GM23338 (cell line): Measurements from ENCODE around the gene PITPNC1. TPM values are rescaled to one million over a fixed set of nuclear protein-coding genes. Genes with fewer than 3 reads are reported as not detected.
A peak's percentile ranks its signal among the peaks of the same experiment; 100 is the strongest.

ENCODE experiments used
- ATAC-seq: fragments of 200-7000 bp; cut with Tn5 transposase; 3 replicates; pipeline ENCODE4 v1.9.1; 2020
- DNase-seq: peaks from one replicate; pipeline ENCODE4 v3.0.0-alpha.2; 2015; ENCODE audit warnings: low spot score
- H2AFZ ChIP-seq: fragments of 200-600 bp; sonication (generic); 2 replicates; pipeline ENCODE4 v1.8.0; 2016; ENCODE audit warnings: antibody characterized with exemption, mild to moderate bottlenecking, moderate library complexity
- H3F3A ChIP-seq: fragments of 200-600 bp; sonication (generic); replicated peaks from 2 replicates; pipeline ENCODE4 v1.8.0; 2017; ENCODE audit warnings: antibody characterized with exemption, mixed run types, low read depth
- H3K27ac ChIP-seq: fragments of 200-600 bp; sonication (generic); 2 replicates; pipeline ENCODE4 v1.6.1; 2016; ENCODE audit warnings: low read depth
- H3K27me3 ChIP-seq: fragments of 200-600 bp; sonication (generic); 2 replicates; pipeline ENCODE4 v1.8.0; 2016; ENCODE audit warnings: mild to moderate bottlenecking, mixed run types, moderate library complexity; ENCODE audit not compliant: insufficient read depth
- H3K36me3 ChIP-seq: fragments of 200-600 bp; sonication (generic); 2 replicates; pipeline ENCODE4 v1.8.0; 2016; ENCODE audit warnings: mild to moderate bottlenecking; ENCODE audit not compliant: insufficient read depth
- H3K4me1 ChIP-seq: fragments of 200-600 bp; sonication (generic); 2 replicates; pipeline ENCODE4 v1.8.0; 2016; ENCODE audit warnings: mild to moderate bottlenecking, moderate library complexity; ENCODE audit not compliant: insufficient read depth
- H3K4me2 ChIP-seq: fragments of 200-600 bp; sonication (generic); 2 replicates; pipeline ENCODE4 v1.7.1; 2017; ENCODE audit warnings: mixed run types
- H3K4me3 ChIP-seq: fragments of 200-600 bp; sonication (generic); 2 replicates; pipeline ENCODE4 v1.6.1; 2016; ENCODE audit warnings: mixed run types
- H3K79me2 ChIP-seq: fragments of 200-600 bp; sonication (generic); replicated peaks from 2 replicates; pipeline ENCODE4 v1.8.0; 2017; ENCODE audit warnings: mild to moderate bottlenecking; ENCODE audit not compliant: insufficient read depth
- H3K9me2 ChIP-seq: fragments of 200-600 bp; sonication (generic); 2 replicates; pipeline ENCODE4 v1.8.0; 2017; ENCODE audit not compliant: insufficient read depth
- H4K20me1 ChIP-seq: fragments of 200-600 bp; sonication (generic); replicated peaks from 2 replicates; pipeline ENCODE4 v1.8.0; 2017; ENCODE audit warnings: mild to moderate bottlenecking; ENCODE audit not compliant: insufficient read depth
- H3K27ac Mint-ChIP-seq: 2 replicates; pipeline ENCODE4 v1.8.0; 2020; ENCODE audit warnings: inconsistent platforms, mild to moderate bottlenecking, moderate library complexity, mixed read lengths
- H3K27me3 Mint-ChIP-seq: 3 replicates; pipeline ENCODE4 v1.8.0; 2022; ENCODE audit warnings: low read depth, mild to moderate bottlenecking, moderate library complexity, mixed read lengths, inconsistent platforms; ENCODE audit not compliant: insufficient read depth, poor library complexity
- H3K36me3 Mint-ChIP-seq: 3 replicates; pipeline ENCODE4 v1.8.0; 2021; ENCODE audit warnings: low read depth, mild to moderate bottlenecking, inconsistent platforms, moderate library complexity, mixed read lengths
- H3K4me1 Mint-ChIP-seq: 3 replicates; pipeline ENCODE4 v1.8.0; 2020; ENCODE audit warnings: mild to moderate bottlenecking, inconsistent platforms, mixed read lengths
- H3K4me3 Mint-ChIP-seq: 3 replicates; pipeline ENCODE4 v1.8.0; 2021; ENCODE audit warnings: moderate library complexity, mild to moderate bottlenecking, inconsistent platforms, mixed read lengths
- H3K9me3 Mint-ChIP-seq: 3 replicates; pipeline ENCODE4 v1.8.0; 2020; ENCODE audit warnings: moderate library complexity, mild to moderate bottlenecking, inconsistent platforms, mixed read lengths
- ETS1 ChIP-seq: IDR thresholded peaks from 2 replicates; pipeline ENCODE4 v1.6.1; 2016; ENCODE audit warnings: antibody characterized with exemption
- EZH2phosphoT487 ChIP-seq: fragments of 200-600 bp; sonication (generic); IDR thresholded peaks from one replicate; pipeline ENCODE4 v1.8.1; 2018; ENCODE audit warnings: antibody characterized with exemption; ENCODE audit not compliant: unreplicated experiment
- JUNB ChIP-seq: IDR thresholded peaks from one replicate; pipeline ENCODE4 v1.6.1; 2016; ENCODE audit warnings: antibody characterized with exemption; ENCODE audit not compliant: unreplicated experiment
- STAT1 ChIP-seq: IDR thresholded peaks from one replicate; pipeline ENCODE4 v1.6.1; 2016; ENCODE audit warnings: antibody characterized with exemption; ENCODE audit not compliant: unreplicated experiment
- ZNF114 ChIP-seq: fragments of 250-450 bp; sonication (Bioruptor Pico); IDR thresholded peaks from 2 replicates; pipeline ENCODE4 v1.5.0; 2020; ENCODE audit warnings: mild to moderate bottlenecking, moderate library complexity
- ZNF331 ChIP-seq: fragments of 250-450 bp; sonication (Bioruptor Pico); IDR thresholded peaks from 2 replicates; pipeline ENCODE4 v1.5.0; 2020; ENCODE audit warnings: low read depth, mild to moderate bottlenecking, moderate library complexity
- ZNF462 ChIP-seq: fragments of 250-450 bp; sonication (Bioruptor Pico); IDR thresholded peaks from 2 replicates; pipeline ENCODE4 v1.5.0; 2020; ENCODE audit warnings: mild to moderate bottlenecking, moderate library complexity
- polyA plus RNA-seq: library from polyadenylated mRNA; unstranded; fragments of >200 nt; fragmentation: Nextera tagmentation; extraction: Ambion mirVana; gene quantifications from 2 replicates; pipeline ENCODE4 v1.2.1, GENCODE V29; 2016
- total RNA-seq: library from RNA; depleted of rRNA; stranded (reverse); fragments of >200 nt; shearing (Covaris generic); gene quantifications from 2 replicates; pipeline ENCODE4 v1.2.3, GENCODE V29; 2014

PITPNC1 gene
- total and polyA plus RNA-seq, 2 experiments from 2014 or later = 23.0 to 32.6 TPM

GRCh38 chr17:67476787-67477335 lies 99.8 kb downstream of the PITPNC1 start (continued):
- no peak for TF ChIP-seq ZNF462 (CRISPR knock-in tag)

- no peaks in the 10 kb centered on the region for H3K36me3 ChIP-seq
- peaks cover 83% of the 10 kb centered on the region for H3K79me2 ChIP-seq
- no peak overlapping the region for H3K27ac Mint-ChIP-seq
- no peak overlapping the region for H3K4me3 ChIP-seq
- H4K20me1 ChIP-seq = peaks cover 4% of the 10 kb centered on the region; the same call in 1 of the 2 replicates
- H3K27ac ChIP-seq = peak overlapping the region; percentile 43; the same call in 1 of the 2 replicates
- no peak overlapping the region for H3K4me3 Mint-ChIP-seq
- peaks cover 56% of the 10 kb centered on the region for H3K4me1 Mint-ChIP-seq
- H3K4me1 ChIP-seq = peaks cover 28% of the 10 kb centered on the region
- peaks cover 10% of the 10 kb centered on the region for H3K27me3 Mint-ChIP-seq
- no peaks in the 10 kb centered on the region for H3K9me3 Mint-ChIP-seq
- no peaks in the 10 kb centered on the region for H3K9me2 ChIP-seq
- DNase-seq (no peak), ATAC-seq (no peak)
- no peak overlapping the region for H2AFZ ChIP-seq
- H3K4me2 ChIP-seq = no peak overlapping the region
- no peak for TF ChIP-seq EZH2phosphoT487
- TF ChIP-seq JUNB = no peak
- no peak for TF ChIP-seq ETS1
- TF ChIP-seq ZNF114 = no peak
- no peak for TF ChIP-seq ZNF331 (CRISPR knock-in tag)
- TF ChIP-seq STAT1 = no peak
- H3F3A ChIP-seq = peaks cover 4% of the 10 kb centered on the region; the same call in 1 of the 2 replicates
- no peaks in the 10 kb centered on the region for H3K27me3 ChIP-seq
- H3K36me3 Mint-ChIP-seq = no peaks in the 10 kb centered on the region
Measured at GRCh38 chr17:67477687-67478086, 100.6 kb downstream of the PITPNC1 start.
